Measurements from ENCODE around the gene SURF2. TPM values are rescaled to one million over a fixed set of nuclear protein-coding genes. Genes with fewer than 3 reads are reported as not detected.

SURF2 gene
- total and polyA plus RNA-seq, 9 of the 15 experiments (the other 6 are each of a cell fraction or from before 2014, with no cell fraction given) = 5.5 to 82.5 (median 21.3) TPM

- TF ChIP-seq STAT6 (CRISPR knock-in tag; IDR thresholded peaks at IDR 0.05) (no peak), ZNF197 (CRISPR knock-in tag; IDR thresholded peaks at IDR 0.05; ENCODE audit: low read depth) (no peak), FIP1L1 (IDR thresholded peaks at IDR 0.05; ENCODE audit: low read depth, low read length, poor library complexity, severe bottlenecking) (no peak), ZNF165 (CRISPR knock-in tag; IDR thresholded peaks at IDR 0.05; ENCODE audit: borderline replicate concordance) (no peak), ZNF589 (CRISPR knock-in tag; IDR thresholded peaks at IDR 0.05; ENCODE audit: low read depth) (no peak), RBFOX2 (IDR thresholded peaks at IDR 0.05; ENCODE audit: low read depth, low read length) (peak; percentile 47), ZNF253 (CRISPR knock-in tag; conservative IDR thresholded peaks at IDR 0.05) (no peak), CREB3L1 (IDR thresholded peaks at IDR 0.05; ENCODE audit: borderline replicate concordance, low read depth) (no peak), L3MBTL2 (IDR thresholded peaks at IDR 0.05) (no peak), ZNF445 (CRISPR knock-in tag; IDR thresholded peaks at IDR 0.05; ENCODE audit: low read depth) (no peak)
Observed at GRCh38 chr9:133332381-133332730, 24.0 kb upstream of the SURF2 start (continued).
